ENCODE measurements around the gene KIAA1958. TPM values are rescaled to one million over a fixed set of nuclear protein-coding genes. Genes with fewer than 3 reads are reported as not detected.

Gene KIAA1958
- total and polyA plus RNA-seq, 2 donors from 2014 or later: 2.6 to 15.3 TPM

DNA sequence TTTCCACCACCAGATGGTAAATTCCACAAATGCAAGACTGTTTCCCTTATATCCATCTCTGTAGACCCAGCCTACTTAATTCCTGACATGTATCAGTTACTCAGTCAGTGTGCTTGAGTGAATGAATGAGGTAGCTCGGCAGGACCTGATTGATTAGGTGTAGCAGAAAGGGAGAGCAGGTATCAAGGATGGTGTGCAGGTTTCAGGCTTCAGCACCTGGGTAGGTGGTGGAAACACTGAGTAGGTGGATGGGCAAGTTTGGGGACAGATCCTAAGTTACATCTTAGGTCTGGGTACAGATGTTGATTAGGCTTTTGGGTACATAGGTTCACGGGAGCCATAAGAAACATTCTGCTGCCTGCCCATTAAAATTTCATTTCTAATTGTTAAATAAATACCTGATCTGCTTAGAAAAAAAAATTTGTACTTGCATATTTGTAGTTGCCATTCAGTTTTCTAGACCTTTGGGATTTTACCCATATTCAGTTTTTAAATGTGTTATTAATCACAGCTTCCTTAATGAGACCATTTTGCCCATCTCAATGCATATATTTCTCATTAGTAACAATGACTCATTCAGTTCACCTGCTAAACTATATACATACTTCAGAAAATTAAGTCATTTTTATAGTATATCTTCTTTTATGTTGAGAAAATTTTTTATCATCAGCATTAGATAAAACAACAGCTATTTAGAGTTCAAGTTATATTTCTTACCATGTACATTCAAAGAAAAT is 119.5 kb downstream of the KIAA1958 start:
- no peak overlapping the region for H3K4me3 ChIP-seq (ENCODE audit: low read length in 3 of 3)
- intact Hi-C loops (cut with DNase I): no loop called here

DNA sequence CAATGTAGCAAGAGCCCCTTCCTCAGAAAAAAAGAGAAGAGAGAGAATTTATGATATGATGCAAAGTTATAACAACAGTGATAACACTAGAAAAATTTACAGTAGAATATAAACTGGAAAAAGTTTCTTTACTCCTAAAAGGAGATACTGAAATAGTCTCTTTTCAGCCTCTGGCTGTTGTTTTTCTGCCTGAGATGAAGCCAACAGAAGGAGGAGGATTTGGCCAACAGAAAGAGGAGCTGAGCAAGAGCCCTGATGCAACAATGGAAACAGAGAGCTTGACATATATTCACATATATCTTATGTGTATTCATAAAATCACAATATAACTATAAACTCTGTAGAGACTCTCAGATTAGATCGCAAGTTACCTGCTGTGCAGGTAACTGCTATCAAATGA is 122.2 kb downstream of the KIAA1958 start:
- H3K9me3 ChIP-seq (ENCODE audit: control insufficient read depth in 2 of 3, insufficient read depth in 1 of 3, low read length in 3 of 3): no peaks in the 10 kb centered on the region
- no peak overlapping the region for H3K9ac ChIP-seq (ENCODE audit: low read length in 3 of 3)
- no peaks in the 10 kb centered on the region for H3K36me3 ChIP-seq (ENCODE audit: control insufficient read depth in 2 of 3, insufficient read depth in 3 of 3, low read length in 3 of 3)
- no peak overlapping the region for H3K4me3 ChIP-seq (ENCODE audit: low read length in 3 of 3)
- no peak overlapping the region for H3K27ac ChIP-seq (ENCODE audit: low read depth in 2 of 2, low read length in 2 of 2)
- H3K27me3 ChIP-seq (ENCODE audit: control insufficient read depth, insufficient read depth, low read length): no peaks in the 10 kb centered on the region
- H3K4me1 ChIP-seq (ENCODE audit: control insufficient read depth in 2 of 3, insufficient read depth in 2 of 3, low read depth in 1 of 3, low read length in 3 of 3): no peaks in the 10 kb centered on the region
- FAIRE-seq (no peak), DNase-seq (no peak)
- no peak for TF ChIP-seq CTCF (IDR thresholded peaks at IDR 0.05; ENCODE audit: borderline replicate concordance, extremely low read depth, insufficient read depth)
- intact Hi-C loops (cut with DNase I): no loop called here

More for the DNA sequence above, 119.5 kb downstream of the KIAA1958 start:
- H3K9me3 ChIP-seq (ENCODE audit: control insufficient read depth in 2 of 3, insufficient read depth in 1 of 3, low read length in 3 of 3): no peaks in the 10 kb centered on the region
- H3K4me1 ChIP-seq (ENCODE audit: control insufficient read depth in 2 of 3, insufficient read depth in 2 of 3, low read depth in 1 of 3, low read length in 3 of 3): peaks cover 0 to 3% (median 0%) of the 10 kb centered on the region in 3 donors
- no peaks in the 10 kb centered on the region for H3K36me3 ChIP-seq (ENCODE audit: control insufficient read depth in 2 of 3, insufficient read depth in 3 of 3, low read length in 3 of 3)
- no peak for FAIRE-seq
- TF ChIP-seq CTCF (IDR thresholded peaks at IDR 0.05; ENCODE audit: borderline replicate concordance, extremely low read depth, insufficient read depth): no peak
- no peak overlapping the region for H3K9ac ChIP-seq (ENCODE audit: low read length in 3 of 3)
- DNase-seq: no peak
- H3K27me3 ChIP-seq (ENCODE audit: control insufficient read depth, insufficient read depth, low read length): no peaks in the 10 kb centered on the region
- H3K27ac ChIP-seq (ENCODE audit: low read depth in 2 of 2, low read length in 2 of 2): no peak overlapping the region

- FAIRE-seq: no peak
- intact Hi-C loops (cut with DNase I): no loop called here
- H3K4me1 ChIP-seq (ENCODE audit: control insufficient read depth in 2 of 3, insufficient read depth in 2 of 3, low read depth in 1 of 3, low read length in 3 of 3): no peaks in the 10 kb centered on the region
- no peaks in the 10 kb centered on the region for H3K9me3 ChIP-seq (ENCODE audit: control insufficient read depth in 2 of 3, insufficient read depth in 1 of 3, low read length in 3 of 3)
- H3K36me3 ChIP-seq (ENCODE audit: control insufficient read depth in 2 of 3, insufficient read depth in 3 of 3, low read length in 3 of 3): peaks cover 0 to 4% (median 0%) of the 10 kb centered on the region in 3 donors
- DNase-seq: no peak
- H3K9ac ChIP-seq (ENCODE audit: low read length in 3 of 3): no peak overlapping the region
- no peak overlapping the region for H3K27ac ChIP-seq (ENCODE audit: low read depth in 2 of 2, low read length in 2 of 2)
- no peaks in the 10 kb centered on the region for H3K27me3 ChIP-seq (ENCODE audit: control insufficient read depth, insufficient read depth, low read length)
- TF ChIP-seq CTCF (IDR thresholded peaks at IDR 0.05; ENCODE audit: borderline replicate concordance, extremely low read depth, insufficient read depth): no peak
- H3K4me3 ChIP-seq (ENCODE audit: low read length in 3 of 3): no peak overlapping the region
Measured at GRCh38 chr9:112615584-112616266, 129.1 kb downstream of the KIAA1958 start.
